Measurements from ENCODE around the gene ARL4C.

GRCh38 chr2:234444242-234444730 is 52.6 kb downstream of the ARL4C start:
- TF ChIP-seq SUZ12 (IDR thresholded peaks at IDR 0.05; ENCODE audit: extremely low read depth, insufficient read depth, insufficient read length) (no peak), YY1 (IDR thresholded peaks at IDR 0.05; ENCODE audit: insufficient read depth, insufficient read length) (no peak)
